Femur (tissue), 1 donor: ENCODE results near the gene GRM2.

Experiments used
- DNase-seq: peaks from one replicate; pipeline ENCODE4 v3.0.0-alpha.2; 2017

The GRM2 gene

DNA sequence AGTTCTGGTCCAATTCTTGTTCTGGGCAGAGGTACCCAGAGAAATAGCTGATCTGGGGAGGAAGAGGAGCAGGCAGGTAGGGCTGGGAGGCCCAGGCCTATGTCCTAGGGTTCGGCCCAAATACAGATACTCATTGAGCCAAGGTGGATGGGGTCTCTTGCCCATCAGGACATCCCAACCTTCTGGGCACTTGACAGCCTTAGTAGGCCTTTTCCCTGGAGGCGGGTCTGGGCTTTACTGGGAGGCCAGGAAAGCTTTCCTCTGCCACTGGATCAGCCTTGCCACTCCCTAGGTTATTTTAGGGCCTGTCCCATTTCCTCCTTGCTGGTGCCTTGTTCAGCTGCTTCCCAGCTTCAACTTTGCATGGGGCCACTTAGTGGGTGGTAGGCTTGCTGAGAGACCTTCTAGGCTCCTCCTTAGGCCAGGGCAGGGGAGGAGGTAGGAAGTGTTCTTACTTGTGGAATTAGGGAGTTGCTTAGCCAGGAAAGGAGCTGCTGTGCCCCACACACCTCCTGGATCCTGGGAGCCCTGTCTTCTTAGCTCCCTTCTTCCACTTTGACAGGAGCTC lies 26.1 kb upstream of the GRM2 start:
- DNase-seq, result no peak

DNA sequence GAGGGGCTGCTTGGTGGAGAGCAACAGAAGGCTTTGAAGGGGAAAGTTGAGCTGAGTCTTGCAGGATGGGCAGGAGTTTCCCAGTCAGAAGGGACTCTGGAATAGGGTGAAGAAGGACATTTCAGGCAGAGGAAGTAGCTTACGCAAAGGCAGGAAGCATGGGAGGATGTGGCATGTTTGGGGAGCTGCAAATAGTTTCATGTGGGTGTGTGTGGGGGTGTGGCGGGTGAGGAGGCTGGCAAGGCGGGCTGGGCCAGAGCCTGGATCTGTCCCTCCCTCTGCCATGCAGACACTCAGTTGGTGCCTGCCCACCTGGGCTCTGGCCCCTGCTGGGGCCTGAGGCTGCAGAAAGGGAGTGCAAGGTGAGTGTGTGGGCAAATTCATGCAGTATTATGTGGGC lies 25.4 kb upstream of the GRM2 start:
- DNase-seq, result no peak

DNA sequence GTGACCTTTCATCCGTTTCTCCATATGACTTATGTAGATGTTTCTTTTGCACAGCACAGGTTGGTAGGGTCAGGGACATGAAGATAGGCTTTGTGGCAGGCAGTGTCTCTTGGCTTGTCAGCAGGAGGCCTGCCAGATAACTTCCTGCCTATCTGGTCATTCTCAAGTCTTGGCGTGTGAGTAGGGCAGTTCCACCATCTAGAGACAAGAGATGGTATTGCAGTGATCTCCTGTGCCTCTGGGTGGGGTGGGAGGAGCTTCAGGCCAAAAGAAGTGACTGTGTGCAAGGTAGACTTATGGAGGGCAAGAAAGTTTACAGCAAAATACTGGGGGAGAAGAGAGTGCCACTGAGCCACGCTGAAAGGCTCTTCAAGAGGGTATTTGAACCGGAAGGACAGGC lies 24.8 kb upstream of the GRM2 start:
- DNase-seq, result peak; percentile 80

DNA sequence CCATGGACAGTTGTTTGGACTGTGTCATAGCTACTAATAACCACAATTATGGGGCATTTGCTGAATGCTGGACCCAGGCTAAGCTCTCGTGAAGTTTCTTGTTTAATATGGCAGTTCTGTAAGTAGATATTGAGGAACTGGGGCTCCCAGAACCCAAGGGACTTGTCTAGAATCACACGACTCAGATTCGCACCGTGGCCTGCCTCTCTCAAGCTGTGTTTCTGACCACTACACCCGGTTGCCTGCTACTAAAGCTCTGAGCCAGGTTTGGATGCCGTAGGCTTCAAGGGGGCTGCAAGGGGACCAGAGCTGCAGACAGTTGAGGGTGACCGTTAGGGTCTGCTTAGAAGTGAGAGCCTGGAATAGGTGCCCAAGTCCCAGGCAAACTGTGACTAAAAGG lies 24.3 kb upstream of the GRM2 start:
- no peak for DNase-seq

DNA sequence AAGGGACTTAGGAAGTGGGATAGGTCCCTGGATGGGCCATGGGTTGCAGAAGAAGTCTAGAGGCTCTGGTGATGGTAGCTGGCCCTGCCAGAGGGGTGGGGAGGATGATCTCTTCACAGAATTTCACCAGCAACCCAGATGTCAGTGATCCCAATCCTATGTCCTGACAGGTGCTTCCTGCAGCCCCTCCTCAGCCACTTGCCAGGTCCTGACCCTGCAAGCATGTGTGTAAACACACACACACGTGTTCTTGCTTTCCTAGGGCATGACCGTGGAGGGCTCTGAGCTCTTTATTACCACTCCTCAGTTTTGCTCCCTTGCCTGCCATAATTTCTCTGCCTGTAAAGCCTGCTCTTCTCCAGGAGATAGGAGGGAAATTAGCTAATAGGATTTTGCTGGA lies 23.3 kb upstream of the GRM2 start:
- no peak for DNase-seq

DNA sequence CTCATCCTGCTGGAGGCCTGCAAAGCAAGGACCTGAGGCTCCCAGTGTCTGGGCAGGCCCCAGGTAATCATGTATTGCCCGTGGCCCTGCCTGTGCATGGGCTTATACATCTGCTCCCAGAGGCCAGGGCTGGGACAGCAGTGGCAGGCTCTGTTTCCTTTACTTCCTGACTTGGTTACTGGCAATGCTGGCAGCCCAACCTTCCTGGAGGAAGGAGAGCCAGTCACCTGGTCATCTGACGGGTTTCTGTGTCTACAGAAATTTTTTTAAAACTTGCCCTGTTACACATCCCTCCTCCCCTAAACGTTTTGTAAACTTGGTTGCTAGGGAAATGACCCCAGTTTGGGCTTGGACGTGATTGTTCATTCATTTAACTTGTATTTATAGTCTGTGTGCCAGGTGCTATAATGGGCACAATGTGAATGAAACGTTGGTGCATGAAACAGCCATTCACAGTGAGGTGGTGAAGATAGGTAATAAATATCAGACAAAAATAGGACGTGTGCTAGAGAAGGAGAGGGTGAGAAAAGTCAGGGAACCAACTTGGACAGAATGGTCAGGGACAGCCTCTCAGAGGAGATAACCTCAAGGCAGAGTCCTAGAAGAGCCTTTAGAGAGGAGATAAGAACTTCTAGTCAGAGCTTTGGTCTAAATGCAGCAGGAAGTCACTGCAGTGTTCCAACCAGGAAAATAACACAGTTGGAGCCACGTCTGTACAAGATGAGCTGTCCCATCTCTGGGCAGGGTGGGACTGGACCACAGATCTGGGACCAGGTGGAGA lies 21.7 kb upstream of the GRM2 start:
- no peak for DNase-seq

DNA sequence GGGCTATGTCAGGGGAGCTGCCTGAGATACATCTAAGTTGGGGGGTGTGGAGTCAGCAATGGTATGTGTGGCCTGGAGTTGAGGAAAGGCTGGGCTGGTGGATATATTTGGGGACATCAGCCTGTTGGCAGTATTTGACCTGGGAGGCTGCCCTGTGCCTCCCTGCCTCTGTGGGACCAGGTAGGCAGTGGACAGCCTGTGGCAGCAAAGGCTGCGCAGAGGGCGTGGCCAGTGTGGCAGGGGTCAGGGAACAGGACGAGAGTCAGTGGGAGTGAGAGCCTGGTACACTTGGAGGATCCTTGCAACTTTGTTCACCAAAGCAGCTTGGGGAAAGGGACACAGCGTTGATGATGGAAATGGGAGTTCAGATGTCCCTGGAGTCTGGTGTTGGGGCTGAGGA lies 20.8 kb upstream of the GRM2 start:
- no peak for DNase-seq

DNA sequence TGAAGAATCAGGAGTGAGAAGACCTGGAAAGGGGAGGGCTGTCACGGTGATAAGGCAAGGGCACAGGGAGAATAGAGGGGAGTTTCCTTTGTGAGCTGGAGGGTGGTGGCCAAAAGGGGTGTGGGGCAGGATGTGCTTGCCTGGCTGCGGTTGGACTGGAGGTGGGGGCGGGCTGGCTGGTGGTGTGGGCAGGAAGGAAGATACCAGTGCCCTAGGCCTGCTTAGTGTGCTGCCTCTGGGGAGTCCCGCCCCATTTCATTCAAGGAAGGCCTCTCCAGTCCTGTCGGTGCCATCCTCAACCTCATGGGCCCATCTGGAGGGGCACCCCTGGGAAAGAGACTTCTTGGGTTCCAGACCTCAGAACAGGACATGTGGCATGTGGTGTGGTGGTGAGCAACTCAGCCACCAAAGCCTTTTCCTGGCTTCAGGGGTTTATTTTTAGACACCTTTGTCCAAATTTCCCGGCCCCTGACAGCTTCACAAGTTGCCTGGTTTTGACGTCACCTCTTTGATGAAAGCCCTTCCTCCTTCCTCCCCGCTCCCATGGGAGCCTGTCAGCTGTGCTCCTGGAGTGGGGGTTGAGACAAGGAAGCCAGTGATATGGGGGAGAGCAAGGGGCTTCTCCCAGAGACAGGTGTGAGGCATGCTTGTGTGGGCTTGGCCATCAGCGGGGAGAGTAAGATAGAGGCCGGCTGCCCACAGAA lies 20.2 kb upstream of the GRM2 start:
- peak; percentile 63 for DNase-seq

DNA sequence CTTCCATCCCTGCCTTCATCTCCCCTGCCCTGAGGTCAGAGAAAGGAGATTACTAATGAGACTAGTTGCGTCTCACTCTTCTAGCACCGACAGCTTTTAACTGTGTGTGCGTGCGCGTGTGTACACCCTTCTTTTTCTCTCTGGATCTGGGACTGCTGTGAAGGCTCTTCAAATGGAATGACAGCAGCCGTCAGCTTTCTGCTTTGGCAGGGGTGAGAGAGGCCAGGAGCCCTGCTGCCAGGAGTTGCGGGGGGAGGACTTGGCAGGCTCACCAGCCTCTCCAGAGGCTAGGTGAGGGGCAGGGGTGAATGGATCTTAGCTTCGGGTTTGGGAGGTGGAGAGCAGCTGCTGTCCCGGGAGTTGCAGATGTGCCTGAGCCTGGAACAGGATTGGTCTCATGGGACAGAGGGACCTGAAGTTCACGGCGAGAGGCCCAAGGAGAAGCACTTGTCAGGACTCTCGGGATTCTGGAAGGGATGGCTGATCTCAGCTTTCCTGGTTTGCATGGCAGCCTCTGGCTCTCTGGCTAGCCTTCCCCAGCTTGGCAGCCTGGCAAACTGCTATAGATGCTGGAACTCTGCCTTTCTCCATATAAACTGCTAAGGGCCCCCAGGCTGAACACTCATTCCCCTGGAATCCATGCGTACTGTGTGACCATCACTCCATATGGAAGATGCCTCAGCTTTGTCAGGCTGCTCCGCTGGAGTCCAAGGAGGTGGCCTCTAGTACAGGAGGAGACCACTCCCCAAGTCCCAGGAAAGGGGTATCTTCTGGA lies 19.2 kb upstream of the GRM2 start:
- DNase-seq, result no peak

DNA sequence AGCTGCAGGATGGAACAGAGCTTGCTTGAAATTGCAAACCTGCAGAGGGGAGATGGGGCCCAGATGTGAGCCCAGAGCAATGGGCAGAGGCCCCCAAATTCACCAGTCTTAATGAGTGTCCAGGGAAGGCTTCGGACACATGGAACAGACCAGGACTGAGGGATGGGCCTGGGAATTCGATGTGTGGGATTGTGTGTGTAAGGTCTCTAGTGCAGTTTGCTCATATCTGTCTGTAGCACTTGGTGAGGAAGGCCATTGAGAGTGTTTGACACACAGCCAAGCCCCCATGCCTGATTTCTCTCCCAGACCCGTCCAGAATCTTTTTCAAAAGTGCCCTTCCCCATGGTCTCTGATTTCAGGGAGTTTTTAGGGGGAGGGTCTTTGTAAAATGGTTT lies 18.7 kb upstream of the GRM2 start:
- DNase-seq, result no peak

DNA sequence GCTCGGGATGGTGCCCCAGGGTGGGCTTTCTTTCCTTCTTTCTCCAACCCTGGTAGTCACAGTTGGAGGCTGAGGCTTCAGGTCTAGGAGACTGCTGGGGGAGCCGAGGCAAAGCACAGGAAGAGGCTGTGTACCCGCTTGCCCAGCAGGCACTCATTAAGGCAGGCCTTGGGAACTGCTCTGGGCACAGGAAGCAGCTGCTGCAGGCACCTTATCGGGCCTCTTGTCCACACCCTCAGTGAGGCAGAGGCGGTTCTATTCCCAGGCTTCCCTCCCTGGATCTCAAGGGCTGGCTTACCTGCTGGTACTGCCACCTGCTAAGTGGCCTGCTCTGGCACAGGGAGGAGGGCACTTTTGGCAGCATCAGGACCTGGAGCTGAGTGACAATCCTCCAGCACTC lies 15.8 kb upstream of the GRM2 start:
- no peak for DNase-seq

DNA sequence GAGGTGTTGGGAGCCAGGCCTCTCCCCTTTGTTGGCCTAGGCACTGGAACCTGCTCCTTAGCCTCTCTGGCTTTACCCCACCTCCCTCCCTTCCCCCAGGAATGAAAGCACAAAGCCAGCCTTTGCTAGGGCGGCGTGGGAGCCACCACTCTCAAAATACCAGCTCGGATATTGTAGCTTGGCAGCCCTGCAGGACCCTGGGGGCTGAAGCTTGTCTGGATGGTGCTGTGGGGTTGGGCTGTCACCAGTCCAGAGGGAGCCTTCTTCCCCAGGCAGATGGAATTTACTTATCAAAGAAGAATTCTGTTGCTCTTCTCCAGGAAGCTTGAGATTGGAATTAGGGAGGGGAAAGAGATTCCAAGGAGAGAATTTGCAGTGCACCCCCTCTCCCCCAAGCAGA lies 14.9 kb upstream of the GRM2 start:
- no peak for DNase-seq

DNA sequence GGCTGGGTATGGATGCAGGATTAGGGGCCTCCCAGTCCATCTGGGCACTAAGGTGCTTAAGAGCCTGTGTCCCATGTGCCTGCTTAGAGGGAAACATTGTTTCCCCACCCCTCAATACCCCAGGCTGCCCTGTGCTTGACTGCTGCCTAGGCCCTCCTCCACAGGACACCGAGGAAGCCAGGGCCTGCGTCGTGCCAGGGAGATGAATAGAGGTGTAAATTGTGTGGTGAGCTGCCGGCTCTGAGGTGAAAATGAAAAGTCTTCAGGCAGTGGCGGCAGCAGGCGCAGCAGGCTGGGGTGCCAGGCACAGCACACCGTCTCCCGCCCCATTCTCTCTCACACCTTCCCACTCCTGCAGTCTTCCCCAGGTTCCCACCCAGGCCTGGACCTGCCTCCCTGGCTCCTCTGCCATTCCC lies 13.9 kb upstream of the GRM2 start:
- DNase-seq, result no peak

DNA sequence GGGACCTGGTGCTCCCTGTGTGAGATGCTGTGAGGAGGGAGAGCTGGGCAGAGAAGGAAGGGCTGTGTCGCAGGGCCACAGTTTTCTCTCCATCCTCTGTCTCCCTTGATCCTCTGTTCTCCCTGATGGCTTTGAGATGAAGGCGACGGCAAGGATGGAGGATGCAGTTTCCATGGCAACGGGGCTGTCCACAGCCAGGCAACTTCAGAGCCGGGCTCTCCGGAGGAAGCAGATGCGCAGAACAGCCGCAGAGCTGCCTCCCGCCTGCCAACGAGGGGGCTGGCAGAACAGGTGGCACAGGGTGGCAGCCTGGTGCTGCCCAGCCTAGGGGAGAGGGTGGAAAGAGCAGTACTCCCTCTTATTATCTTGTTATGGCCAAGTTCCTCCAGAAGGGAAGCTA lies 9.9 kb upstream of the GRM2 start:
- no peak for DNase-seq

DNA sequence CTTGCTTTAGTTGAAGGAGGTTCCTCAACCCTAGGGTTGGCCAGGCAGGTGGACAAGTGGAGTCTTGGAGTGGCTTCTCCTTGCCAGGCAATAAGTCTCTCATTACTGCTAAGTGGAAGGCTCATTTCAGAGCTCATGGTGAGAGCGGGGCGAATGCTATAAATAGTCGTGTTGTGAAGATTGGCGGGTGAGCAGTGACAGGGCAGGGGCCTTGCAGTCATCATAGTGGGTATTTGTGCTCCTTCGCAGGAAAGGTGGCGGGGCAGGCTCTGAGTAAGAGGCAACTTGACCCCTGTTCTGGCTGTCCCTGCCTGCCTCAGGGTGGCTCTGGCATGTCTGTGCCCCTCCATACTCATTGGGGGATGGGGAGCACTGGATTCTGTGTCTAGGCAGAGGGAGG lies 8.7 kb upstream of the GRM2 start:
- no peak for DNase-seq

DNA sequence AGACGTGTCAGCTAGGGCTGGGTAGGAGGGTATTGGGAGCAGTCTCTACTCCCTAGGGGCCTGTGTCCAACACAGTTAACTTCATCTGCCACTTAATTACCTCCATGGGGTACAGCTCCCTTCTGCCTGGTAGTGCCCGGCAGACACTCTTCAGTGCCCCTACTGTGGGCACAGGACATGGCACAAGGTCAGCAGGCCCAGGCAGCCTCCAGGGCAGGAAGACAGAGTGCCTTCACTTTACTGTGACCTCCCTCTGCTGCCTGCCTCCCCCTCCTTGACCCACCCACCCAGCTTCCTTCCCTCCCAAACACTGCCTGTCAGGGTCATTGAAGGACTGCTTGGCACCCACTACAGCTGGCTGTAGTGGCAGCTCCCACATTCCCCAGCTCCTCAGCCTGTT lies 6.5 kb upstream of the GRM2 start:
- DNase-seq, result no peak

DNA sequence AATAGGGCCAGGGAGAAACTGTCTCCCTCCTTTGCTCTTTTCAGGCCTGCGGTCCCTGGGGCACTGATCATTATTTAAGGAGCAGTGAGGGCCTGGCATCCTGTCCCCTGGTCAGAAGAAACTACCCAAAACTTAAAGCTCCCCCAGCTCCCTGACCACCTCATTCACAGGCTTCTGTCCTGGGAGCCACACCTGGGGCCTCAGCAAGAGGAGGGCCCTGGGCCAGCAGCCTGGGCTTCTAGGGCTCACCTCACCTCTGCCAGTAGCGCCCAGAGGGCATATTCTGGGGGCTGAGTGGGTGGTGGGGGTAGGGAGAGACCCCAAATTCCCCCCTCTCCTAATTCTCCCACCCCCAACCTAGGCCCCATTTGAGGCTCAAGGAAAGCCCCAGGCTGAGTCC lies 4.7 kb upstream of the GRM2 start:
- DNase-seq, result no peak

DNA sequence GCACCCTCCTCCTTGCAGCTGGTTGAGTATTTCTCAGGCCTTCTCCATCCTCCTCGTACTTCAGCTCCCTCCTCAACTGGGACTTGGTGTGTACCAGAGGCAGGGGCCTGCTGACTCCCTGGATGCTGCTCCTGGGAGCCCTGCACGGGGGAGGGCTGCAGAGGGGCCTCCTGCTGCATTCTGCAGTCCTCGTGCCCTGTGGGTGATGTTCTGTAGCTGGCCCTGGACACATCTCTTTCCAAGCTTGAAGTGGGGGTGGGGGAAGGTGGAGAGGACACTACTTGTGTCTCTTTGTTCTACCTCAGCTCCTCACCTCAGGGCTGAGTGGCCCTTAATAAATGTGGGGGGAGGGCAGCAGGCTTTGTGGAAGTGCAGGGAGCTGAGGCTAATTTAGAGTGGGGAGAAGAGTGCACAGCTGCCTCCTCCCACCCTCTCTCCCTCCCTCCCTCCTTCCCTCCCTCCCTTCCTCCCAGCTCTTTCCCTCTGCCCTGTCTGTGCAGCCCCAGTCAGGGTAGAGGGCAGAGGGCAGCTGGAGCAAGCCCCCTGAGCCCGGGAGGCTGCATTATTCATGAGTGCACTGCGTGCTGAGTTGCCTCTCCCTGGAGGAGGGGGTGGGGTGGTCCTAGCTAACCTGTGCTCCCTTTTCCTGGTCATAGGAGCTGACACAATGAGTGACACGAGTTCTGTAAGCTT lies 3.7 kb upstream of the GRM2 start:
- no peak for DNase-seq

DNA sequence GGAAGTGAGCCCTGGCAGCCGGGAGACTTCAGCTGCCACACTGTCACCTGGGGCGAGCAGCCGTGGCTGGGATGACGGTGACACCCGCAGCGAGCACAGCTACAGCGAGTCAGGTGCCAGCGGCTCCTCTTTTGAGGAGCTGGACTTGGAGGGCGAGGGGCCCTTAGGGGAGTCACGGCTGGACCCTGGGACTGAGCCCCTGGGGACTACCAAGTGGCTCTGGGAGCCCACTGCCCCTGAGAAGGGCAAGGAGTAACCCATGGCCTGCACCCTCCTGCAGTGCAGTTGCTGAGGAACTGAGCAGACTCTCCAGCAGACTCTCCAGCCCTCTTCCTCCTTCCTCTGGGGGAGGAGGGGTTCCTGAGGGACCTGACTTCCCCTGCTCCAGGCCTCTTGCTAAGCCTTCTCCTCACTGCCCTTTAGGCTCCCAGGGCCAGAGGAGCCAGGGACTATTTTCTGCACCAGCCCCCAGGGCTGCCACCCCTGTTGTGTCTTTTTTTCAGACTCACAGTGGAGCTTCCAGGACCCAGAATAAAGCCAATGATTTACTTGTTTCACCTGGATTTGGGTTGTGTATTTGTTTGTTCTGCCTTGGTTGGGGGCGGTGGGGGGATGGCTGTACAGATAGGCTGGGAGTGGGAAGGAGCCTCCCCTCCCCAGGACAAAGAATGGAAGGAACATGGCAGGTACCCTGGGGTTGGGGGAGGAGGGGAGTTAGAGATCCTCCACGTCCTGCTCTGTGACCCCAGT lies 2.9 kb upstream of the GRM2 start:
- DNase-seq, result no peak

DNA sequence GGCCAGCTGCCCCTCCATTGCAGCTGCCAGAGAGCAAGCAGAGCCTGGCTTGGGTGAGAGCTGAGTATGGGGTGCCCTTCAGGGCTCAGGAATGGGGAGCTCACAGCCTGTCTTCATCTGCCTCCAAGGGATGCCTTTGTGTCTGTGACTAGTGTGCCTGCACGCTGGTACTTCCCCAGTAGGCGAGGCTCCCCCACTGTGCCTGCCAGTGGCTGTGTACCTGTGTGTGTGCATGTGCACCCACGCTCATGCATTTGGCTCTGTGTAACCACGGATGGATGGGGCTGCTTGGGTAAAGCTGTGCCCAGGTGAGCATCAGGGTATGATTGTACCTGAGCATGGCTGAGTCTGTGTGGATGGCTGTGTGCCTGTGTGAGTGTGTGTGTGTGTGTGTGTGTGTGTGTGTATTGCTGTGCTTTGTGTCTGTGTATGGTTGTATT lies 2.3 kb upstream of the GRM2 start:
- DNase-seq, result no peak

DNA sequence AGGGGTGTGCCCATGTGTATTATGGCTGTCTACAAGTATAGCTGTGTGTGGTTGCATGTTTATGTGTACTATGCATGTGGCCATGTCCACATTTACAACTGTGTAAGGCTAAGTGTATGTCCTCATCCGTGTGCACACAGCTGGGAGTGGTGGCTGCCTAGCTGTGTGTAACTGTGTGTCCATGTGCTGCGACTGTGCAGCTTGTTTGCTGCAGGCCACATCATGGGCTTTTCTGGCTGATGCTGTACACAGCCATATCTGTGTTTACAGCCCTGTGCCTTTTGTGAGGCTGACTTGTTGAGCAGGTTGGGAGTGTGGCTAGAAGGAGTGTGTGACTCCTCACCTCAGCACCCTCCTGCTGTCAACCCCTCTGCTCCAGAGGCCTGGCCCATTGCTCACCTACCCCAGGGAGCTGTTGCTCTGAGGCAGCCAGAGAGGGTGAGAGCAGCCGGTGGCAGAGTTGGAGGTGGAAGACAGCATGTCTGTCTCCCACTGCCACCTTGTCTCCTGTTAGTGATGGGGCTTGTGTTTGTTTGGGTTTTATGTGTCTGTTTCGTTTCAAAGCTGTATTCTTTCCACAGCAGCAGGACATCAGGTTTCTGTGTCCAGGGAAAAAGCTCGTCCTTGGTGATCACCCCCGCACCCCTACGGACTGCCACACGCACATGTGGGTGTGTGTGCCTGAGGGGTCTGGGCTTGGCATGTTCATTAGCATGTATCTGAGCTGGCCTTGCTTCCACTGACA lies 1.4 kb upstream of the GRM2 start:
- DNase-seq, result peak; percentile 3
